Gastroesophageal sphincter (tissue), 4 donors: ENCODE results near the gene ISCU. TPM values are rescaled to one million over a fixed set of nuclear protein-coding genes. Genes with fewer than 3 reads are reported as not detected.
"Not testable (repeated sequence)": the region's sequence is repeated elsewhere in the genome, so short reads cannot be mapped to it uniquely, and the experiment has no call there.

ENCODE experiments used
- ATAC-seq: fragments of 150-250 bp; one replicate; pipeline ENCODE4 v1.9.1; 2016; ENCODE audit warnings: mild to moderate bottlenecking, moderate library complexity
- H3K27ac ChIP-seq, 4 donors: fragments of 200-600 bp; sonication (generic) in 3 of 4; 1 replicate in 3 of 4; 2 replicates in 1 of 4; pipeline ENCODE4 v1.5.1; 2016 to 2019
- H3K27me3 ChIP-seq: fragments of 200-600 bp; sonication (generic); one replicate; pipeline ENCODE4 v1.5.1; 2019
- H3K36me3 ChIP-seq, 2 donors: fragments of 200-600 bp; sonication (generic); one replicate each; pipeline ENCODE4 v1.5.1; 2019; ENCODE audit warnings: control low read depth in 1 of 2
- H3K4me1 ChIP-seq, 3 donors: fragments of 200-600 bp; sonication (generic); 1 replicate in 2 of 3; 2 replicates in 1 of 3; pipeline ENCODE4 v1.5.1; 2016 to 2019; ENCODE audit warnings: control low read depth in 2 of 3
- H3K4me3 ChIP-seq, 2 donors: fragments of 200-600 bp; sonication (generic); one replicate each; pipeline ENCODE4 v1.5.1; 2019; ENCODE audit warnings: mild to moderate bottlenecking in 1 of 2, moderate library complexity in 1 of 2
- H3K9me3 ChIP-seq, 3 donors: fragments of 200-600 bp; sonication (generic); one replicate each; pipeline ENCODE4 v1.5.1; 2017 to 2019; ENCODE audit warnings: control low read depth in 2 of 3
- EP300 ChIP-seq: sonication (generic); formaldehyde crosslinking; IDR thresholded peaks from one replicate; pipeline ENCODE4 v1.6.1; 2017; ENCODE audit warnings: antibody characterized with exemption, mild to moderate bottlenecking
- POLR2A ChIP-seq, 2 donors: fragments of 450-650 bp; IDR thresholded peaks; one replicate each; pipeline ENCODE4 v1.6.1; 2017; ENCODE audit warnings: antibody characterized with exemption in 2 of 2, mild to moderate bottlenecking in 2 of 2, moderate library complexity in 1 of 2
- POLR2AphosphoS5 ChIP-seq: sonication (generic); formaldehyde crosslinking; IDR thresholded peaks from one replicate; pipeline ENCODE4 v1.6.1; 2017; ENCODE audit warnings: antibody characterized with exemption
- WGBS, 2 donors: methylation state at CpG; one replicate each; pipeline ENCODE4 v1.1.5; 2018; ENCODE audit warnings: low coverage in 1 of 2; 5-methylcytosine and 5-hydroxymethylcytosine counted together
- total RNA-seq, 4 donors: library from RNA; depleted of rRNA; stranded (reverse); fragments of >200 nt; gene quantifications; one replicate each; pipeline ENCODE4 v1.1.0, GENCODE V29; 2016
- TF ChIP-seq, protein P1 (sequence below), 4 experiments: fragments of 200-600 bp in 2 of 4; fragments of 450-650 bp in 2 of 4; sonication (generic) in 1 of 4; IDR thresholded peaks; one replicate each; pipeline ENCODE4 v1.5.1; 2017 to 2019; ENCODE audit warnings: antibody characterized with exemption in 4 of 4, mild to moderate bottlenecking in 2 of 4, moderate library complexity in 2 of 4

Gene ISCU
- total RNA-seq, 4 donors from 2014 or later, result 220 to 299 (median 247) TPM

- no peak for ATAC-seq
- 86 to 91% methylated on average over 3 of the region's 3 CpGs for WGBS, 2 donors
These were observed 18.7 kb upstream of the ISCU start for GRCh38 chr12:108543652-108544051.

GRCh38 chr12:108547686-108548085 lies 14.7 kb upstream of the ISCU start:
- Histone ChIP-seq H3K27me3 (no peaks in the 10 kb centered on the region), H3K9me3 (no peaks in the 10 kb centered on the region), H3K4me1 (peaks cover 0 to 24% (median 0%) of the 10 kb centered on the region in 3 donors), H3K4me3 (no peak overlapping the region), H3K27ac (no peak overlapping the region), H3K36me3 (peaks cover 2 to 66% of the 10 kb centered on the region in 2 donors)
- ATAC-seq, result no peak
- TF ChIP-seq POLR2AphosphoS5 (no peak), POLR2A (IDR thresholded peaks at IDR 0.05) (no peak), EP300 (no peak)
- TF ChIP-seq, protein P1, sequence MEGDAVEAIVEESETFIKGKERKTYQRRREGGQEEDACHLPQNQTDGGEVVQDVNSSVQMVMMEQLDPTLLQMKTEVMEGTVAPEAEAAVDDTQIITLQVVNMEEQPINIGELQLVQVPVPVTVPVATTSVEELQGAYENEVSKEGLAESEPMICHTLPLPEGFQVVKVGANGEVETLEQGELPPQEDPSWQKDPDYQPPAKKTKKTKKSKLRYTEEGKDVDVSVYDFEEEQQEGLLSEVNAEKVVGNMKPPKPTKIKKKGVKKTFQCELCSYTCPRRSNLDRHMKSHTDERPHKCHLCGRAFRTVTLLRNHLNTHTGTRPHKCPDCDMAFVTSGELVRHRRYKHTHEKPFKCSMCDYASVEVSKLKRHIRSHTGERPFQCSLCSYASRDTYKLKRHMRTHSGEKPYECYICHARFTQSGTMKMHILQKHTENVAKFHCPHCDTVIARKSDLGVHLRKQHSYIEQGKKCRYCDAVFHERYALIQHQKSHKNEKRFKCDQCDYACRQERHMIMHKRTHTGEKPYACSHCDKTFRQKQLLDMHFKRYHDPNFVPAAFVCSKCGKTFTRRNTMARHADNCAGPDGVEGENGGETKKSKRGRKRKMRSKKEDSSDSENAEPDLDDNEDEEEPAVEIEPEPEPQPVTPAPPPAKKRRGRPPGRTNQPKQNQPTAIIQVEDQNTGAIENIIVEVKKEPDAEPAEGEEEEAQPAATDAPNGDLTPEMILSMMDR (IDR thresholded peaks at IDR 0.05), result no peak
- 69 to 81% methylated on average over 9 of the region's 9 CpGs for WGBS, 2 donors

More at GRCh38 chr12:108543652-108544051, 18.7 kb upstream of the ISCU start:
- H3K9me3 ChIP-seq, result no peaks in the 10 kb centered on the region
- no peak overlapping the region for H3K4me3 ChIP-seq
- H3K27me3 ChIP-seq, result no peaks in the 10 kb centered on the region
- TF ChIP-seq EP300, result no peak
- H3K36me3 ChIP-seq, result peaks cover 2 to 77% of the 10 kb centered on the region in 2 donors
- H3K4me1 ChIP-seq, result peaks cover 0 to 11% (median 0%) of the 10 kb centered on the region in 3 donors
- H3K27ac ChIP-seq, result no peak overlapping the region

DNA sequence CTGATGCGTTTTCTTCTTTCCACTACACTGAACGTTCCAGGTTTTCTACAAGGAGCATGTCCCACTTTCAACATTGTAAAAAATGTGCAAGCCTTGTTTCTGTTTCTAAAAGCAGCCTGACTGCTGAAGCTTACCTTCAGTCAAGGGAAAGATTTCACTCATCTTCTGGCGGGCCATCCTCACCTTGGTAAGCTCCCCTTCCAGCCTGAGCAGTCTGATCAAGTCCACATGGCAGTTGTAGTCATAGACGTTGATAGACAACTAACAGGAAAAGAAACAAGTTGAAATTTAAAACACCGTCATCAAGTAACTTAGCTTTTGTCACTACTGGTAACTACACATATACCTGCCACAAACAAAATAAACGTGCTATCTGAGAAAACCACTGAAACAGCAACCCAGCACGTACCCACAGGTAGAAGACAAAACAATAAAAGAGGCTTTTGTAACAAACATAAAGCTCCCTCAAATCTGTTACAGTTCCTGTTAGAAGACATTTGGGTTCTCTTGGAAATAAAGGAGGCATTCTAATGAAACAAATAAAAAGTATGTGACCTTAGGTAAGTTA lies 13.4 kb upstream of the ISCU start:
- ATAC-seq, result no peak
- peaks cover 0 to 38% (median 0%) of the 10 kb centered on the region in 3 donors for H3K4me1 ChIP-seq
- 65 to 84% methylated on average over 6 to 7 of the region's 7 CpGs for WGBS, 2 donors
- H3K9me3 ChIP-seq, result no peaks in the 10 kb centered on the region
- H3K27ac ChIP-seq, result no peak overlapping the region
- TF ChIP-seq POLR2AphosphoS5 (no peak), POLR2A (IDR thresholded peaks at IDR 0.05) (no peak), EP300 (no peak)
- TF ChIP-seq, protein P1 (IDR thresholded peaks at IDR 0.05), result no peak
- H3K36me3 ChIP-seq, result peaks cover 2 to 52% of the 10 kb centered on the region in 2 donors
- H3K27me3 ChIP-seq, result no peaks in the 10 kb centered on the region
- H3K4me3 ChIP-seq, result no peak overlapping the region

- H3K4me3 ChIP-seq, result no peak overlapping the region
- H3K36me3 ChIP-seq, result peaks cover 2 to 28% of the 10 kb centered on the region in 2 donors
- no peaks in the 10 kb centered on the region for H3K9me3 ChIP-seq
- TF ChIP-seq POLR2A (IDR thresholded peaks at IDR 0.05) (no peak), EP300 (no peak), POLR2AphosphoS5 (no peak)
- no peak for ATAC-seq
- H3K27me3 ChIP-seq, result no peaks in the 10 kb centered on the region
- H3K4me1 ChIP-seq, result peaks cover 0 to 61% (median 0%) of the 10 kb centered on the region in 3 donors
- 81 to 90% methylated on average over 5 of the region's 5 CpGs for WGBS, 2 donors
- H3K27ac ChIP-seq, result no peak overlapping the region
These were observed 10.9 kb upstream of the ISCU start for GRCh38 chr12:108551535-108551934.

GRCh38 chr12:108553799-108554198 lies 8.6 kb upstream of the ISCU start:
- H3K9me3 ChIP-seq, result no peaks in the 10 kb centered on the region
- ATAC-seq, result no peak
- H3K4me1 ChIP-seq, result peaks cover 0 to 72% (median 10%) of the 10 kb centered on the region in 3 donors
- TF ChIP-seq EP300 (no peak), POLR2AphosphoS5 (no peak), POLR2A (IDR thresholded peaks at IDR 0.05) (no peak)
- TF ChIP-seq, protein P1 (IDR thresholded peaks at IDR 0.05), result no peak
- WGBS, 2 donors, result 72 to 90% methylated on average over 3 to 5 of the region's 5 CpGs
- H3K4me3 ChIP-seq, result no peak overlapping the region
- peaks cover 0 to 23% of the 10 kb centered on the region in 2 donors for H3K36me3 ChIP-seq
- no peak overlapping the region for H3K27ac ChIP-seq
- H3K27me3 ChIP-seq, result no peaks in the 10 kb centered on the region

GRCh38 chr12:108555383-108555782 lies 7.0 kb upstream of the ISCU start:
- not testable (repeated sequence) for H3K9me3 ChIP-seq, ATAC-seq, H3K27me3 ChIP-seq, H3K27ac ChIP-seq, H3K4me3 ChIP-seq
- 85 to 89% methylated on average over 7 to 9 of the region's 9 CpGs for WGBS, 2 donors
- peaks cover 4 to 86% (median 23%) of the 10 kb centered on the region in 3 donors for H3K4me1 ChIP-seq
- peaks cover 0 to 18% of the 10 kb centered on the region in 2 donors for H3K36me3 ChIP-seq
